NOMO-1 (cell line): ENCODE data around the gene NR2F1-AS1.

Source experiments
- DNase-seq, 2 experiments: peaks; one replicate each; lab custom pipeline; 2025; ENCODE audit not compliant: unreplicated experiment in 2 of 2; lab: John Stamatoyannopoulos, UW

NR2F1-AS1 gene

GRCh38 chr5:93603793-93604643, 23.0 kb upstream of the NR2F1-AS1 start:
- no peak for DNase-seq

- no peak for DNase-seq
These were observed 22.2 kb upstream of the NR2F1-AS1 start for GRCh38 chr5:93603078-93603792.

GRCh38 chr5:93602241-93603077, 21.4 kb upstream of the NR2F1-AS1 start:
- no peak for DNase-seq

GRCh38 chr5:93601802-93602155, 20.8 kb upstream of the NR2F1-AS1 start:
- DNase-seq, result no peak

- DNase-seq, result no peak
These were observed 20.2 kb upstream of the NR2F1-AS1 start for GRCh38 chr5:93601071-93601801.

GRCh38 chr5:93600409-93601070, 19.5 kb upstream of the NR2F1-AS1 start:
- DNase-seq, result no peak

GRCh38 chr5:93599399-93600120, 18.5 kb upstream of the NR2F1-AS1 start:
- no peak for DNase-seq

- DNase-seq, result no peak
These were observed 18.0 kb upstream of the NR2F1-AS1 start for GRCh38 chr5:93599001-93599379.

- no peak for DNase-seq
These were observed 17.3 kb upstream of the NR2F1-AS1 start for GRCh38 chr5:93598091-93599000.

- peak; percentile 75 to 79 for DNase-seq
These were observed 15.9 kb upstream of the NR2F1-AS1 start for GRCh38 chr5:93596676-93597490.

- no peak for DNase-seq
These were observed 15.3 kb upstream of the NR2F1-AS1 start for GRCh38 chr5:93596310-93596675.

- DNase-seq, result no peak
These were observed 14.6 kb upstream of the NR2F1-AS1 start for GRCh38 chr5:93595420-93596147.

GRCh38 chr5:93594591-93595419, 13.8 kb upstream of the NR2F1-AS1 start:
- no peak for DNase-seq

- no peak for DNase-seq
These were observed 12.6 kb upstream of the NR2F1-AS1 start for GRCh38 chr5:93593476-93594131.

GRCh38 chr5:93592883-93593282, 11.9 kb upstream of the NR2F1-AS1 start:
- no peak for DNase-seq
